HS-5 (cell line): ENCODE data around the gene RIPK4.

Experiments
- DNase-seq: peaks from one replicate; pipeline ENCODE4 v3.0.0-alpha.2; 2012; ENCODE audit warnings: low read depth

The RIPK4 gene

GRCh38 chr21:41766883-41767605, at the start of gene RIPK4:
TSS of gene RIPK4 (minus strand) at chr21:41767052. CDS start at chr21:41767041, 11 bp downstream.
- DNase-seq, result no peak

DNA sequence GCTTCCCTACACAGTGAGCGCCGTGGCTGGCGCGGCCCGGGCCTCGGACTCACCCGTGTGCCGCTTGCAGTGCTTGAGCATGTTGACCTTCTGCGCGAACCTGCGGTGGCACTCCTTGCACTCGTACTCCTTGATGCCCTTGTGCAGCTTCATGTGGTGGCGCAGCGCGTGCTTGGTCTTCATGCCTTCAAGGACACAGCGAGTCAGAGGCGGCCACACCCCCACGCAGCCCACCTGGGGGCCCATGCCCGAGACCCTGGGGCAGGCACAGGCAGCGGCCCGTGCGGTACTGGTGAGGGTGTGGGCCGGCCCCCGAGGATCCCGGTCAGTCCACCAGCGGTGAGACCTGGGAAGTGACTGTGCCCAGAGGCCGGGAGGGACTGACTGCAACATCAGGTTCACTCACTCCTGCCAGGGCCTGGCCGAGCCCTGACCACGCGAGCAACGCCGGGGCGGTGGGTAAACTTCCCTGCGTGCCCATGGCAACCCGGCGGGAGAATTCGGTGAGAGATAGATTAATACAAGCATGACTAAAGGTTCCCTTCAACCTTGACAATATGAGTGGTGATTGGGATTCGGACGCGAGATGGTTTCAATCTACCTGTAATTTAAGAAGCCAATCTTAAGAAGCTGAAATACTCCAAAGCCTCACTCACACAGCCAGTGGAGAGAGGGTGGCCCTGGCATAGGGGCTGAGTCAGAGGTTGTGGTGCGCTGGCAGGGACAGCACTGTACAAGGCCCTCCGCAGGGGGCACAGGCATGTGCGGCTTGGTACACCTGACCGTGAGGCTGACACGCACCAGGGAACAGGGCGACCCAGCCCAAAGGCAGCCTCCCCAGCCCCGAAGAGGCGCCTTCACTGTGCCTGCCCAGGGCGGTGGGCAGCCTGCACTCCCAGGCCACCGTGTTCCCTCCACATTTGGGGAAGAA, 49.1 kb upstream of the RIPK4 start:
- no peak for DNase-seq

DNA sequence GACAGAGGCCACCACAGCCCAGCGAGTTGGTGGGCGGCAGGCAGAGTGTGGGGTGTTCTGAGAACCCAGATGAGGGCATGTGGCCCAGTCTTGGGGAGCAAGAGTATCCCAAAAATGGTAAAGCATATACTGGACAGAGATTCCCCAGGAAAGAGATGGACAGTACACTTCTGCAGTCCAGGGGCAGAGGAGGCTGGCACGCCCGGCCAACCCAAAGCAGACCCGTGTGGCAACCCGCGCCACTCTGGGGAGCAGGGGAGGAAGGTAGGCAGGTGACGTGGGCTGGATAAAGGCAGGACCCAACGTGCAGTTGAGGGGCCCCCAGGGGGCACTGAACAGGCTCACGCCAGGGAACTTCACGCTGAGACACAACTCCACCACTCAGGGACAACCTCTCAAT, 46.4 kb upstream of the RIPK4 start:
- DNase-seq, result no peak

DNA sequence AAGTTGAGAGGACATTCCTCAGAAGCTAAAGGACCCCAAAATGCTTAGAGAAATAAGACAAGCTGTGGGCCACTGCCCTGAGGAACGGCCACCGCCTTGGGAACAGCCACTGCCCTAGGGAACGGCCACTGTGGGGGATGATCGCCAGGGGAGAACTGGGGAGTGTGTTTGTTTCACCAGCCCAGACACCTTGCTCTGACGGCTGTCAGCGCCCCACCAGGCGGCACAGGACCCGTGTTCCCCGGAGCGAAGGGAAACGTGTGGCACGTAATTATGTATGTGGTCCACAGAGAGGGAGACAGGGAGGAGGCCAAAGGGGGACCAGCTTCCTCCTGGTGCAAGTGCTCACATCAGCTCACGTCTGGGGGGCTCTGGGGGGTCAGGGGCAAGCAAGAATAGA, 45.8 kb upstream of the RIPK4 start:
- no peak for DNase-seq

- DNase-seq, result no peak
Observed at GRCh38 chr21:41810597-41810932, 43.7 kb upstream of the RIPK4 start.

GRCh38 chr21:41809891-41810596, 43.2 kb upstream of the RIPK4 start:
- DNase-seq, result no peak

DNA sequence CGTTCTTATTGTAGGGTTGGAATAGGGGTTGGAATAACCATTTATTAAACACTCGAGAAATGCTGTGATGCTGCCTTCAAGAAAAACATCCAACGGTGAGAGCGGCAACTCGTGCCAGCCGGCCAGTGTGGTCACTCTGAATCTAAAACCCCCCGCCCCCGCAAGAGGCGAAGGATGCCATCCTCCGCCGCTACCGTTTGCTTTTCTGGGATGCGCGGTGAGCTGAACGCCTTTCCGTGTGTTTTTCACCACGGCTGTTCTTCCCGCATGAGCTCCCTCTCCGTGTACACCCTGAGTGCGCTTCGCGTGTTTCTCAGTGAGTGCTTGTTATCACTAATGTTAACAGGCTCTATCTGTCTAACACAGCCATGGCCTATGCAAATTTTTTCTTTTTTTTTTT, 42.0 kb upstream of the RIPK4 start:
- DNase-seq, result no peak

- no peak for DNase-seq
Observed at GRCh38 chr21:41808094-41808493, 41.2 kb upstream of the RIPK4 start.

- no peak for DNase-seq
Observed at GRCh38 chr21:41806773-41807172, 39.9 kb upstream of the RIPK4 start.

DNA sequence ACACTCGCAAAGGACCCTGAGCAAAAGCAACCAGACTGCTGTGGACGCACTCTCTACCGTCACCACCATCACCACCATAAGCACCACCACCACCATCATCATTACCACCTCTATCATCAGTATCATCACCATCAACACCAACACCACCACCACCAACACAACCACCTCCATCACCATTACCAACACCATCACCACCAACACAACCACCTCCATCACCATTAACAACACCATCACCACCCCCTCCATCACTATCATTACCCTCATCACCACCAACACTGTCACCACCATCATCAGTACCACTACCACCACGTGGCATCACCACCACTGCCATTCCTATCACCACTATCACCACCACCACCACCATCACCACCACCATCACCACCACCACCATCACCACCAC, 38.8 kb upstream of the RIPK4 start:
- DNase-seq, result no peak

DNA sequence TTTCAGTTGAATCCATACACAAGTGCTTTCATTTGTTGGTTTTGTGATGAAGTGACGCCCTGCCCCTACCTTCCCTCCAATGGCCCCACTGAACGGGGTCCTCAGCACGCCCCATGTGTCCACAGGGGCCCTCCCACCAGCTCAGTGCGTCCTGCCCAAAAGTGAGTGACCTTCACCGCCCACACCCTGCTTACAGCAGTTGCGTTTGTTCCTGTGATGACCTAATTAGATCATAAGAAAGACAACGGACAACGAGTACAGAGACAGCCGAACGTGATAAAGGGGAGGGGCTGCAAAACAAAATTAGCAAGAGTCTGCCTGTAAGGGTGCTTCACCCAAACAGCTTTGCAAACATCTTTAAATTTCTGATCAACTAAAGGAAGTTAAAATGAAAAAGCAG, 38.2 kb upstream of the RIPK4 start:
- no peak for DNase-seq

GRCh38 chr21:41804381-41804780, 37.5 kb upstream of the RIPK4 start:
- DNase-seq, result no peak

GRCh38 chr21:41803316-41803715, 36.5 kb upstream of the RIPK4 start:
- DNase-seq, result no peak

GRCh38 chr21:41802684-41803083, 35.8 kb upstream of the RIPK4 start:
- DNase-seq, result no peak

DNA sequence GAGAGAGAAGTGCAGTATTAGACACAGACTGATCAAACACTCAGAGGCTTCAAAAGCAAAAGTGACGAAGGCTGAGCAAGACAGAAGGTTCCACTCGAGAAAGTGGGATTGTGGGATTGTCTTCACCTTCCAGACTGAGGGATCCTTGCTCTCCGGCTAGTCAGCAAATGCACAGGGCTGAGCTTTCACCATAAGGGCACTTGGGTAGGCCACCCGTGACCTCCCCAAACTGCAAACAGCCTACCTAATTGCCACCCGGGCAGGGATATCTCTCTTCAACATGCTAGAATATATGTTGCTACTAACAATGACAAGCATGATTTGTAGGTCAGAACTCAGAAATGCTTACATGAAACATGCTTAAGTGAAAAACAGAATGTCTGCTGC, 35.3 kb upstream of the RIPK4 start:
- no peak for DNase-seq

DNA sequence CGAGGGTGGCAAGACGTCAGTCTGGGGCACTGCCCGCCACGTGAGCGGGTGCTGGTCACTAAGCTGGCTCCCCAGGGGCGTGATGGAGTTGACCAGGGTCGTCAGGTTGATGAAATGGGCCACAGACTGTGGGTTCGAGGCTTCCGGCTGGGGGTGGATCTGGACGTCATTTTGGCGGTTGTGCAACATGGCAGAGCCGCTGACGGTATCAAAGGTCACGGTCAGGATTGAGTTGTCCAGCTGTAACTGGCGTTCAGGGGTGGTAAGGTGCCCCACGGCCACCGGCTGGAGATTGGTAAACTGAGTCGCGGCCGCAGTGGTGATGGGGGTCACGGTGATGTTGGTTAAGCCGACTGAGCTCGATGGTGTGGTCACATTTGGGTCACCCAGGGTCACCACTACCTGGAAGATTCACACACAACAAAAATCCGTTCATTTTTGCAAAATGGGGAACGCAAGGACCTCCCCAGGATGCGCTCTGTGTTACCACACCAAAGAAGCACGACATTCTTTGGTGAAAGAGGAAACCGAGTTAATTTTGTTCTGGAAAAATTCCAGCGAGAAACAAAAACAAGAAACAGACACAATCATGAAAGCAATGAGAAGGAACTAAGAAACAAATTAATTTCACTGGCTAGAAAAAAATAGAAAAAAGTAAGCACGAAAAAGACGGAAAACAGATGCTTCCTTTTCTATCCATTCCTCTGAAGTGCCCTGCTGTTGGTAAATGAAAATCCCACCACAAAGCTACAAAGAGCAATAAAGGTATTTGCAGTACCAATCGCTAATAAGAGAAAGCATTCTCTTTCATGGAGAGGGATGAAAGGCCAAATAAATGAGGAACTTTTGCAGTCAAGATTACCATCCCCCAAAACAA, 34.7 kb upstream of the RIPK4 start:
- no peak for DNase-seq

DNA sequence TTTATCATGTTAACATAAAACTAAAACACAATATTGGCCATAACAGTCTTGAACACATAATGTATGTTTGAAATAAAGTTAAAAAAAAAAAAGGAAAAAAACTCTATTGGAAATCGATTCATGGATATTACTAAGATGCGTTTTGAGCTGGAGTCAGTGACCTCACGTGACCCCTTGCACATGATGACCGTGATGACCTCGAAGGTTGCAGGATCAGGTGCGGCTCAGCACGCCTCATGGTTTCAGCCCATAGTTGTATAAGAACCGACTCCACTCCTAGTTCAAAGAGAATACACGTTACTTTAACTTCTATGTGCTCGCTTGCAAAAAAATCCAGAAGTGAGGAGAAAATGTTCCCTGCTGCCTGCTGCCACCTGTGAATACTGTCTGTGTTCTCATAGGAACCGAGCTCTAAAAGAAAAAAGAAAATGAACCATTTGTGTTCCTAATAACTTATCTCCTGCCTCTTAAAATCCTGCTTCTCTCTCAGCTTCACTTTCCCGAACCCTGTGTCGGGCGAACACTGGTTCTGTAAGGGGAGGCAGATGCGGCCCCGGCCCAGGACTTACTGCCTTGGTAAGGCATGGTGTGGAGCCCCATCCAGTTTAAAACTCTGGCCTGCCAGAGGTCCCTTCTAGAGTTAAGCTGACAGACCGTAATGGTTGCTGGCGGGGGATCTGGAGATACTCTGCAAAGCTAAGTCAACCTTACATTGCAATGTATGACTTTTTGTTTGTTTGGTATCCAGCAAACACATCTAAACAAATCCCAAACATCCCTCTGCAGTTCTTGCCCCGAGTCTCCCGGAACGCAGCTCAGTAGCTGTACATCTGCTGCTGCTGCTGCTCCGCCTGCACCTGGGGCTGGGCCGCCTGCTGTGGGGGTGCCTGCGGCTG, 33.8 kb upstream of the RIPK4 start:
- DNase-seq, result no peak

DNA sequence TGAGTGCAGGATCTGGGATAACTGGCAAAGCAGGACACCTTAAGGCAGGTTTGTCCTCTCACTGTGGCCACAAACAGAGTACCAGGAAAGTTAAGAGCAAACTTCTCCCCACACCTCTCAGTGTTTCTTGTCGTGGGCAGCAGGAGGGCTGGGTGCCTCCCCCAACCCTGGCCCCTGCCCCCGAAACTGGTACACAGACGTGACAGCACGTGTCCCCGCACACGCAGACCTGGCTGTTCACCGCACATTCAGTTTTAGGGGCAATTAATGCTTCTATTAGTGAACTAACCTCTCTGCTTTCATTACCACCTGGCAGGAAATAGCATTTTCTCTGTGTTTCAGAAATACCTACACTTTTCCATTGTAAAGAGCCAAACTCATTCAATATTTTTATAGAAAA, 32.9 kb upstream of the RIPK4 start:
- no peak for DNase-seq

- DNase-seq, result no peak
Observed at GRCh38 chr21:41798326-41798725, 31.5 kb upstream of the RIPK4 start.

DNA sequence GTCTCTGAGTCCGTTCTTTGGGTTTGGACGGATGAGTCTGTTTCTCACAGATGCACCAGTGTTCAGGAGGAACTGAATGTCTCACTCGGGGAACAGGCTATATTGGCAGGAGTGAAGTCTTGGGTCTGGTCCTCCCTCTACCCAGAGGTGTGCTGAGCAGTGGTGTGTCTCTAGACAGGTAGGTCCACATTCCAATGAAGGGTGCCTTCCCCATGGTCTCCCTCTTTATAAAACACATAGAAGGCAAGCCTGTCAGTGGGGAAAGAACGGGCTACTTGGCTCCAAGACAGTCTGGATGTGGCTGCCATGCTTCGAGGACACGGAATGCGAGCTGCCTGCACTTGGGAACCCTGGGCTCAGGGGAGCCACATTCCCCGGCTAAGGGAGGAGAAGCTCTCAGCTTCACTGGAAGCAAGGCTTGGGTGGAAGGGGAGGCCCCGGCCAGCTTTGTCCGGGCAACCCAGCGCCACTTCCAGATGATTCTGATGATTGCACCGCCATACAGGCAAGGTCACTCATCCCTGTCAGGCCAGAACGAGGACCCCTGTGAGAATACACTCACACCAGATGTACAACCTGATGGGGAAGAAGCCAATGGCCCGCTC, 29.7 kb upstream of the RIPK4 start:
- no peak for DNase-seq
